ENCODE results near the gene ARPP19. TPM values are rescaled to one million over a fixed set of nuclear protein-coding genes. Genes with fewer than 3 reads are reported as not detected.
"Not testable (repeated sequence)": the region's sequence is repeated elsewhere in the genome, so short reads cannot be mapped to it uniquely, and the experiment has no call there.

ARPP19 gene
- total and polyA plus RNA-seq, 9 of the 15 experiments (the other 6 are each of a cell fraction or from before 2014, with no cell fraction given) = 33.3 to 102 (median 60.5) TPM

DNA sequence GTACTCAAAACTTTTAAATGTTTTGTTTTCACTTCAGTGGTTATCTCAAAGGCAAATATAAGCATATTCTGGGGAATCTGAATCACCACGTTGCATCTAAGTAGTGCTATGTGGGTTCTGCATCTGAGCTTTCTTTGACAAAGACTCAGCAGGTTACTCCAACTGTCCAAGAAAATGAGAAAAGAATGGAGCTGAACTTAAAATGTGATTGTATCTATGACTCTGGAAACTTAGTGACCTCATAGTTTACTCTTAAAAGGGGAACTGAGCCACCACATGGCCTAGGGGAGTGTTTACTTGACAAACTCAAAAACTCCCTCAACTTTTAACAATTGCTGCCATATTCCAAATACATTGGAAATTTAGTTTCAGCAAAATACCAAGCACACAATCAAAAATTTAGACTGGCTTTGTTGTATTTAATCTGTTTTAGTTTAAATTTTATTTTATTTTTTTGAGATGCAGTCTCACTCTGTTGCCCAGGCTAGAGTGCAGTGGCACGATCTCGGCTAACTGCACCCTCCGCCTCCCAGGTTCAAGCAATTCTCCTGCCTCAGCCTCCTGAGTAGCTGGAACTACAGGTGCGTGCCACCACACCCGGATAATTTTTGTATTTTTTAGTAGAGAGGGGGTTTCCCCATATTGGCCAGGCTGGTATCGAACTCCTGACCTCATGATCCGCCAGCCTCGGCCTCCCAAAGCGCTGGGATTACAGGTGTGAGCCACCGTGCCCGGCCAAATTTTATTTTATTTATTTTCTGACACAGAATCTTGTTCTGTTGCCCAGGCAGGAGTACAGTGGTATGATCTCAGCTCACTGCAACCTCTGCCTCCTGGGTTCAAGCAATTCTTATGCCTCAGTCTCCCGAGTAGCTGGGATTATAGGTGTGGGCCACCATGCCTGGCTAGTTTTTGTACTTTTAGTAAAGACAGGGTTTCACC lies 3.1 kb downstream of the ARPP19 start (continued):
- TF ChIP-seq ATF1 (CRISPR knock-in tag; IDR thresholded peaks at IDR 0.05); FOXM1 (CRISPR knock-in tag; IDR thresholded peaks at IDR 0.05; ENCODE audit: low read depth): not testable (repeated sequence)
- TF ChIP-seq ATF1 (tag; IDR thresholded peaks at IDR 0.05) (peak; percentile 57), FOXM1 (IDR thresholded peaks at IDR 0.05; ENCODE audit: low read depth) (peak; percentile 62), L3MBTL2 (IDR thresholded peaks at IDR 0.05) (peak; percentile 81), GTF2E2 (tag; IDR thresholded peaks at IDR 0.05) (0 out of 2 replicates have a peak, but pooled peaks have one; percentile 17), SNIP1 (IDR thresholded peaks at IDR 0.05; ENCODE audit: low read depth) (peak; percentile 79)
- TF ChIP-seq, protein P1, sequence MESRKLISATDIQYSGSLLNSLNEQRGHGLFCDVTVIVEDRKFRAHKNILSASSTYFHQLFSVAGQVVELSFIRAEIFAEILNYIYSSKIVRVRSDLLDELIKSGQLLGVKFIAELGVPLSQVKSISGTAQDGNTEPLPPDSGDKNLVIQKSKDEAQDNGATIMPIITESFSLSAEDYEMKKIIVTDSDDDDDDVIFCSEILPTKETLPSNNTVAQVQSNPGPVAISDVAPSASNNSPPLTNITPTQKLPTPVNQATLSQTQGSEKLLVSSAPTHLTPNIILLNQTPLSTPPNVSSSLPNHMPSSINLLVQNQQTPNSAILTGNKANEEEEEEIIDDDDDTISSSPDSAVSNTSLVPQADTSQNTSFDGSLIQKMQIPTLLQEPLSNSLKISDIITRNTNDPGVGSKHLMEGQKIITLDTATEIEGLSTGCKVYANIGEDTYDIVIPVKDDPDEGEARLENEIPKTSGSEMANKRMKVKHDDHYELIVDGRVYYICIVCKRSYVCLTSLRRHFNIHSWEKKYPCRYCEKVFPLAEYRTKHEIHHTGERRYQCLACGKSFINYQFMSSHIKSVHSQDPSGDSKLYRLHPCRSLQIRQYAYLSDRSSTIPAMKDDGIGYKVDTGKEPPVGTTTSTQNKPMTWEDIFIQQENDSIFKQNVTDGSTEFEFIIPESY (CRISPR knock-in tag; IDR thresholded peaks at IDR 0.05) = peak; percentile 52; the same call in 1 of the 2 replicates
